GM19099 (cell line): ENCODE data around the gene SLC38A10.

Experiments used
- POLR2A ChIP-seq: IDR thresholded peaks from 3 replicates; pipeline ENCODE4 v1.6.1; 2011; ENCODE audit warnings: low read depth; ENCODE audit not compliant: insufficient read length; ENCODE audit errors: extremely low read depth

Gene SLC38A10

GRCh38 chr17:81295031-81295675, at the start of gene SLC38A10:
TSS of gene SLC38A10 (minus strand) at chr17:81295307. CDS start at chr17:81294921, 386 bp downstream.
- peak; percentile 97 for TF ChIP-seq POLR2A

GRCh38 chr17:81342269-81343070, 47.4 kb upstream of the SLC38A10 start:
- TF ChIP-seq POLR2A, result no peak

- no peak for TF ChIP-seq POLR2A
These were observed 46.6 kb upstream of the SLC38A10 start for GRCh38 chr17:81341516-81342268.

- TF ChIP-seq POLR2A, result no peak
These were observed 45.8 kb upstream of the SLC38A10 start for GRCh38 chr17:81340607-81341515.

GRCh38 chr17:81339534-81340296, 44.6 kb upstream of the SLC38A10 start:
- no peak for TF ChIP-seq POLR2A

GRCh38 chr17:81339191-81339533, 44.1 kb upstream of the SLC38A10 start:
- TF ChIP-seq POLR2A, result no peak

- no peak for TF ChIP-seq POLR2A
These were observed 43.4 kb upstream of the SLC38A10 start for GRCh38 chr17:81338274-81339190.

- no peak for TF ChIP-seq POLR2A
These were observed 42.4 kb upstream of the SLC38A10 start for GRCh38 chr17:81337476-81337879.

GRCh38 chr17:81336930-81337325, 41.8 kb upstream of the SLC38A10 start:
- TF ChIP-seq POLR2A, result no peak

GRCh38 chr17:81336296-81336929, 41.3 kb upstream of the SLC38A10 start:
- no peak for TF ChIP-seq POLR2A

GRCh38 chr17:81335773-81336157, 40.7 kb upstream of the SLC38A10 start:
- no peak for TF ChIP-seq POLR2A

GRCh38 chr17:81334987-81335772, 40.1 kb upstream of the SLC38A10 start:
- TF ChIP-seq POLR2A, result no peak
